Suprapubic skin (tissue), 4 donors: ENCODE measurements around the gene ABTB1.

Experiments
- EP300 ChIP-seq: sonication (generic); formaldehyde crosslinking; IDR thresholded peaks from one replicate; pipeline ENCODE4 v1.6.1; 2017; ENCODE audit warnings: antibody characterized with exemption
- POLR2A ChIP-seq, 2 donors: fragments of 450-650 bp; IDR thresholded peaks; one replicate each; pipeline ENCODE4 v1.6.1; 2017; ENCODE audit warnings: antibody characterized with exemption in 2 of 2, mild to moderate bottlenecking in 2 of 2, moderate library complexity in 2 of 2
- POLR2AphosphoS5 ChIP-seq, 3 donors: sonication (generic); formaldehyde crosslinking; IDR thresholded peaks; one replicate each; pipeline ENCODE4 v1.6.1; 2017; ENCODE audit warnings: antibody characterized with exemption in 3 of 3
- TF ChIP-seq, protein P1 (sequence below), 2 donors: fragments of 200-600 bp in 1 of 2; fragments of 450-650 bp in 1 of 2; sonication (generic) in 1 of 2; IDR thresholded peaks; one replicate each; pipeline ENCODE4 v1.5.1; 2016 to 2019; ENCODE audit warnings: antibody characterized with exemption in 2 of 2, mild to moderate bottlenecking in 1 of 2, moderate library complexity in 1 of 2

- TF ChIP-seq, protein P1, sequence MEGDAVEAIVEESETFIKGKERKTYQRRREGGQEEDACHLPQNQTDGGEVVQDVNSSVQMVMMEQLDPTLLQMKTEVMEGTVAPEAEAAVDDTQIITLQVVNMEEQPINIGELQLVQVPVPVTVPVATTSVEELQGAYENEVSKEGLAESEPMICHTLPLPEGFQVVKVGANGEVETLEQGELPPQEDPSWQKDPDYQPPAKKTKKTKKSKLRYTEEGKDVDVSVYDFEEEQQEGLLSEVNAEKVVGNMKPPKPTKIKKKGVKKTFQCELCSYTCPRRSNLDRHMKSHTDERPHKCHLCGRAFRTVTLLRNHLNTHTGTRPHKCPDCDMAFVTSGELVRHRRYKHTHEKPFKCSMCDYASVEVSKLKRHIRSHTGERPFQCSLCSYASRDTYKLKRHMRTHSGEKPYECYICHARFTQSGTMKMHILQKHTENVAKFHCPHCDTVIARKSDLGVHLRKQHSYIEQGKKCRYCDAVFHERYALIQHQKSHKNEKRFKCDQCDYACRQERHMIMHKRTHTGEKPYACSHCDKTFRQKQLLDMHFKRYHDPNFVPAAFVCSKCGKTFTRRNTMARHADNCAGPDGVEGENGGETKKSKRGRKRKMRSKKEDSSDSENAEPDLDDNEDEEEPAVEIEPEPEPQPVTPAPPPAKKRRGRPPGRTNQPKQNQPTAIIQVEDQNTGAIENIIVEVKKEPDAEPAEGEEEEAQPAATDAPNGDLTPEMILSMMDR (IDR thresholded peaks at IDR 0.05), result no peak
- no peak for TF ChIP-seq POLR2AphosphoS5 (IDR thresholded peaks at IDR 0.05)
- no peak for TF ChIP-seq POLR2A (IDR thresholded peaks at IDR 0.05)
- no peak for TF ChIP-seq EP300
Observed at GRCh38 chr3:127671523-127672428, 976 bp upstream of the ABTB1 start.
